Activated CD4-positive, CD25-positive, alpha-beta regulatory T cell treated with anti-CD3 and anti-CD28 coated beads, Interleukin-2, amount 50 U/mL, for 24 hours (primary cell): ENCODE measurements around the gene DNMT1.

Experiments used
- ATAC-seq, 2 donors: fragments of 150-1000 bp; cut with Tn5 transposase; one replicate each; pipeline ENCODE4 v1.10.0; 2021; ENCODE audit warnings: mild to moderate bottlenecking in 1 of 2, moderate library complexity in 1 of 2

The DNMT1 gene

GRCh38 chr19:10112895-10113591 lies 81.7 kb downstream of the DNMT1 start:
- ATAC-seq, result peak; percentile 43 to 53

- peak; percentile 25 to 29 for ATAC-seq
Observed at GRCh38 chr19:10112037-10112761, 82.6 kb downstream of the DNMT1 start.

GRCh38 chr19:10111405-10111811 lies 83.3 kb downstream of the DNMT1 start, which contains the start of gene P2RY11:
P2RY11 (plus strand) TSS chr19:10111693; CDS start chr19:10111722, 29 bp downstream.
- ATAC-seq, result no peak

GRCh38 chr19:10110972-10111317 lies 83.8 kb downstream of the DNMT1 start:
- no peak for ATAC-seq

GRCh38 chr19:10110076-10110971 lies 84.4 kb downstream of the DNMT1 start:
- ATAC-seq, result no peak

GRCh38 chr19:10109528-10109927 lies 85.2 kb downstream of the DNMT1 start:
- no peak for ATAC-seq

GRCh38 chr19:10107817-10108367 lies 86.9 kb downstream of the DNMT1 start:
- ATAC-seq, result no peak

GRCh38 chr19:10107254-10107653 lies 87.5 kb downstream of the DNMT1 start:
- ATAC-seq, result no peak

GRCh38 chr19:10106100-10106936 lies 88.4 kb downstream of the DNMT1 start, which contains the start of gene PPAN:
PPAN (plus strand) TSS chr19:10106362; CDS start chr19:10106395, 33 bp downstream.
- ATAC-seq, result peak; percentile 73 to 78

GRCh38 chr19:10105509-10106099 lies 89.1 kb downstream of the DNMT1 start:
- peak; percentile 53 to 54 for ATAC-seq

GRCh38 chr19:10104665-10105508 lies 89.9 kb downstream of the DNMT1 start:
- peak; percentile 70 to 74 for ATAC-seq

GRCh38 chr19:10104130-10104513 lies 90.6 kb downstream of the DNMT1 start:
- ATAC-seq, result no peak

GRCh38 chr19:10102787-10103236 lies 91.9 kb downstream of the DNMT1 start:
- ATAC-seq, result no peak

GRCh38 chr19:10100163-10100785 lies 94.5 kb downstream of the DNMT1 start:
- no peak for ATAC-seq

GRCh38 chr19:10096615-10096963 lies 98.2 kb downstream of the DNMT1 start:
- ATAC-seq, result no peak

GRCh38 chr19:10095948-10096614 lies 98.7 kb downstream of the DNMT1 start:
- peak; percentile 89 to 91 for ATAC-seq

GRCh38 chr19:10095622-10095947 lies 99.2 kb downstream of the DNMT1 start:
- ATAC-seq, result peak; percentile 10 to 25

GRCh38 chr19:10093295-10094186 lies 101.2 kb downstream of the DNMT1 start:
- ATAC-seq, result no peak
